Large intestine (tissue), 3 donors: ENCODE data around the gene CPSF7. TPM values are rescaled to one million over a fixed set of nuclear protein-coding genes. Genes with fewer than 3 reads are reported as not detected.
A peak's percentile ranks its signal among the peaks of the same experiment; 100 is the strongest.
"Not testable (repeated sequence)": the region's sequence is repeated elsewhere in the genome, so short reads cannot be mapped to it uniquely, and the experiment has no call there.

Experiments
- DNase-seq, 2 donors: peaks; one replicate each; pipeline versions ENCODE4 v3.0.0 to v3.0.0-alpha.2; 2013
- H3K27ac ChIP-seq: one replicate; pipeline ENCODE4 v1.5.1; 2013; ENCODE audit warnings: low read length
- H3K27me3 ChIP-seq: 2 replicates; pipeline ENCODE4 v1.6.1; 2013; ENCODE audit warnings: low read length; ENCODE audit not compliant: control insufficient read depth, insufficient read depth
- H3K36me3 ChIP-seq: 2 replicates; pipeline ENCODE4 v1.6.1; 2013; ENCODE audit warnings: low read length; ENCODE audit not compliant: control insufficient read depth, insufficient read depth
- H3K4me1 ChIP-seq: one replicate; pipeline ENCODE4 v1.6.1; 2013; ENCODE audit warnings: low read length; ENCODE audit not compliant: control insufficient read depth, insufficient read depth
- H3K4me3 ChIP-seq: one replicate; pipeline ENCODE4 v1.5.1; 2013; ENCODE audit warnings: low read length
- H3K9me3 ChIP-seq: one replicate; pipeline ENCODE4 v1.6.1; 2013; ENCODE audit warnings: mild to moderate bottlenecking, low read depth, low read length, moderate library complexity; ENCODE audit not compliant: control insufficient read depth
- WGBS: methylation state at CpG from one replicate; pipeline ENCODE4 v1.1.5; 2013; ENCODE audit warnings: low lambda C conversion rate; ENCODE audit not compliant: insufficient coverage; 5-methylcytosine and 5-hydroxymethylcytosine counted together
- polyA plus RNA-seq: library from polyadenylated mRNA; unstranded; fragments of 120-200 nt; gene quantifications from one replicate; pipeline ENCODE4 v1.2.1, GENCODE V29; 2013

The CPSF7 gene
- polyA plus RNA-seq, 1 donor, result 93.4 TPM

GRCh38 chr11:61390161-61390560, 39.6 kb downstream of the CPSF7 start:
- Histone ChIP-seq H3K4me3 (no peak overlapping the region), H3K4me1 (peaks cover 9% of the 10 kb centered on the region), H3K27me3 (no peaks in the 10 kb centered on the region), H3K9me3 (no peaks in the 10 kb centered on the region), H3K36me3 (peaks cover 8% of the 10 kb centered on the region), H3K27ac (no peak overlapping the region)
- DNase-seq, result no peak
- 71% methylated on average over 1 of the region's 1 CpG for WGBS

GRCh38 chr11:61384271-61385242, 45.2 kb downstream of the CPSF7 start:
- no peak overlapping the region for H3K27ac ChIP-seq

GRCh38 chr11:61383859-61384258, 45.9 kb downstream of the CPSF7 start:
- no CpG with 5 or more reads among the region's 5 CpGs for WGBS
- H3K27ac ChIP-seq, DNase-seq, H3K9me3 ChIP-seq, H3K4me3 ChIP-seq, H3K4me1 ChIP-seq, H3K36me3 ChIP-seq, H3K27me3 ChIP-seq: not testable (repeated sequence)

More at GRCh38 chr11:61384271-61385242, 45.2 kb downstream of the CPSF7 start:
- no peak overlapping the region for H3K4me3 ChIP-seq
- H3K9me3 ChIP-seq, result no peaks in the 10 kb centered on the region
- 80% methylated on average over 2 of the region's 15 CpGs for WGBS
- no peak for DNase-seq
- H3K4me1 ChIP-seq, result no peaks in the 10 kb centered on the region
- no peaks in the 10 kb centered on the region for H3K27me3 ChIP-seq
- no peaks in the 10 kb centered on the region for H3K36me3 ChIP-seq

GRCh38 chr11:61380884-61381283, 48.9 kb downstream of the CPSF7 start:
- Histone ChIP-seq H3K27me3 (no peaks in the 10 kb centered on the region), H3K9me3 (no peaks in the 10 kb centered on the region), H3K27ac (no peak overlapping the region), H3K4me1 (no peaks in the 10 kb centered on the region), H3K4me3 (no peak overlapping the region), H3K36me3 (no peaks in the 10 kb centered on the region)
- DNase-seq, result peak in 1 of 2 donors; percentile 55
- 38% methylated on average over 3 of the region's 9 CpGs for WGBS

GRCh38 chr11:61378713-61379313, 51.0 kb downstream of the CPSF7 start:
- Histone ChIP-seq H3K27me3 (no peaks in the 10 kb centered on the region), H3K27ac (no peak overlapping the region), H3K4me3 (no peak overlapping the region), H3K9me3 (no peaks in the 10 kb centered on the region), H3K4me1 (no peaks in the 10 kb centered on the region), H3K36me3 (no peaks in the 10 kb centered on the region)
- no peak for DNase-seq
- WGBS, result 100% methylated on average over 1 of the region's 5 CpGs

- no peak for DNase-seq
- no peaks in the 10 kb centered on the region for H3K36me3 ChIP-seq
- H3K27ac ChIP-seq, result no peak overlapping the region
- no peaks in the 10 kb centered on the region for H3K27me3 ChIP-seq
- no peaks in the 10 kb centered on the region for H3K9me3 ChIP-seq
- no CpG with 5 or more reads among the region's 6 CpGs for WGBS
- H3K4me1 ChIP-seq, result no peaks in the 10 kb centered on the region
- no peak overlapping the region for H3K4me3 ChIP-seq
These were observed 52.2 kb downstream of the CPSF7 start for GRCh38 chr11:61377461-61378160.

GRCh38 chr11:61375761-61376108, 54.0 kb downstream of the CPSF7 start:
- H3K4me3 ChIP-seq, result no peak overlapping the region
- no peaks in the 10 kb centered on the region for H3K9me3 ChIP-seq
- DNase-seq, result no peak
- H3K27ac ChIP-seq, result no peak overlapping the region
- WGBS, result 100% methylated on average over 1 of the region's 6 CpGs
- H3K4me1 ChIP-seq, result no peaks in the 10 kb centered on the region
- no peaks in the 10 kb centered on the region for H3K27me3 ChIP-seq
- H3K36me3 ChIP-seq, result peaks cover 3% of the 10 kb centered on the region

- DNase-seq, result no peak
These were observed 56.9 kb downstream of the CPSF7 start for GRCh38 chr11:61372659-61373420.

GRCh38 chr11:61370349-61371005, 59.3 kb downstream of the CPSF7 start:
- Histone ChIP-seq H3K27me3 (no peaks in the 10 kb centered on the region), H3K27ac (no peak overlapping the region), H3K9me3 (no peaks in the 10 kb centered on the region), H3K4me1 (no peaks in the 10 kb centered on the region), H3K36me3 (peaks cover 50% of the 10 kb centered on the region), H3K4me3 (no peak overlapping the region)
- no peak for DNase-seq
- WGBS, result 93% methylated on average over 3 of the region's 8 CpGs

More at GRCh38 chr11:61372659-61373420, 56.9 kb downstream of the CPSF7 start:
- Histone ChIP-seq H3K27me3 (no peaks in the 10 kb centered on the region), H3K4me3 (no peak overlapping the region), H3K27ac (no peak overlapping the region), H3K4me1 (no peaks in the 10 kb centered on the region), H3K36me3 (peaks cover 27% of the 10 kb centered on the region), H3K9me3 (no peaks in the 10 kb centered on the region)
- no CpG with 5 or more reads among the region's 8 CpGs for WGBS
